ENCODE data around the gene GPR22.
A peak's percentile ranks its signal among the peaks of the same experiment; 100 is the strongest.

Gene GPR22

DNA sequence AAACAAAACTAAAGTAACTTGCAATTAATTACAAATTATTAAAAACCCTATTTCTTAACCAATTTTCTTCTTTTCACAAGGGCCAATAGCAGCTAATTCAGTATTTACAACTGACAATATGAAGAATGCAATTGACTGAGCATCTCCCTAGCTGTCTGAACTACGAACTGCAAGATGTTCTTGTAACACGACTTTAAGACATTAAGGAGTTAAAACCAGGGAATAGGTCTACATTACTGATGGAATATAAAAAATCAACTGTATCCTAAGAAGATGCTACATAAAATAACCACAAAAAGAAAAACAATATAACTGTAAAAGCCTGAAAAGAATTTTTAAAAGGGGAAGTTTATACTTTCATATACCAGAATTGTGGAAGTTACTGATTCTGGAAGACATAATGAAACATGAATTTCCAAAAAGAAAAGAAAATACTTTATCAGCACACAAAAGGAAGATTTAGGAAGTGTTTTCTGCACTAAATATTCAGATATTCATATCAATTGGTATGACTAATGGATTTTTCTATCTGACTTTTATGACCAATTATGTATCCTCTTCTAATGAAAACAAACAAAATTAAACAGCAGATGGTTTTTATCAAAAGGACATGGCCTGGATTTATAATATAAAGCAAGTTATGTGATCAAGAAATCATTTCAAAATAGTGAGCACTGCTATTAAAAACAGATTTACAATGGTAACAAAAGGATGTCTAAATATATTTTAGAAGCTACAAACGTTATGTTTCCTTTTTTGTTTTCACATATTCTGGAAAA lies 1.6 kb downstream of the GPR22 start:
- DNase-seq, result no peak
- in situ Hi-C loops (cut with HindIII; ENCODE audit: low pct_ligation_motif_present, low pct_unique_long_range_greater_than_20kb, low sequenced_read_pairs), result no loop called here

DNA sequence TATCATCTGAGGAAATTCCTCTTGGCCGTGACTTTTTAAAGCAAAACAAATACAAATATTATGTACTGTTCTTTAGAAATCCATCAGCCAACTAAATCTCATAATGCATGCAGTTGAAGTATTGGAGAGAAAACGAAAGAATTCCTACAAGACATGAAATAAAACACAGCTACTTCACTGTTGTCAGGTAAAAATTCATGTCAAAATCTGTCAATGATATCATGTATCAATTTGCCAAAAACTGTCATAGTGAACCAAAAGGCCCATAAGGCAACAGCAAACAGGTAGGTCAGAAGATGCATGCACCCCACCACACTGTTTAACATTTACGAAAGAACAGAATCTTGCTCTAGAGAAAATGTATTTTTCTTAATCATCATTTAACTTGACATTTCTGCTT lies 2.3 kb downstream of the GPR22 start:
- DNase-seq, result no peak
- in situ Hi-C loops (cut with HindIII; ENCODE audit: low pct_ligation_motif_present, low pct_unique_long_range_greater_than_20kb, low sequenced_read_pairs), result no loop called here

DNA sequence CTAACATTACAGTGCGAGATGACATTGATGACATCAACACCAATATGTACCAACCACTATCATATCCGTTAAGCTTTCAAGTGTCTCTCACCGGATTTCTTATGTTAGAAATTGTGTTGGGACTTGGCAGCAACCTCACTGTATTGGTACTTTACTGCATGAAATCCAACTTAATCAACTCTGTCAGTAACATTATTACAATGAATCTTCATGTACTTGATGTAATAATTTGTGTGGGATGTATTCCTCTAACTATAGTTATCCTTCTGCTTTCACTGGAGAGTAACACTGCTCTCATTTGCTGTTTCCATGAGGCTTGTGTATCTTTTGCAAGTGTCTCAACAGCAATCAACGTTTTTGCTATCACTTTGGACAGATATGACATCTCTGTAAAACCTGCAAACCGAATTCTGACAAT lies 4.3 kb downstream of the GPR22 start:
- DNase-seq, result no peak
- in situ Hi-C loops (cut with HindIII; ENCODE audit: low pct_ligation_motif_present, low pct_unique_long_range_greater_than_20kb, low sequenced_read_pairs), result no loop called here

DNA sequence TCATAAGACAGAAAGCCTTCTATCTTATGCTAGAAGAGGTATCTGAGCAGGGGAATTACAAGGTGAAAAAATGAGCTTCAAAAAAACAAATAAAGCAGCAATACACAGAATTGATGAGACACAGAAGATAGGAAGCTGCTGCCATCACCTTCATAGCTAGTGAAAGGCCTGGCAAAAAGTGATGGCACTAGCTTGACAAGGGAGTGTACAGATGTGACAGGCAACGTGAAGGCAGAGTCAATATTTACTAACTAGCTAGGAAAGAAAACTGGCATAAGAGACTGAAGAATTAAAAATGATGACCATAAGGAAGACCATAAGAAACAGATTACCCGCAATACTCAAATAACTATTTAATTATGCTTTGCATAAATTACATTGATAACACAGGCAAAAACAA lies 9.4 kb downstream of the GPR22 start:
- in situ Hi-C loops (cut with HindIII; ENCODE audit: low pct_ligation_motif_present, low pct_unique_long_range_greater_than_20kb, low sequenced_read_pairs), result no loop called here
- DNase-seq, result no peak

DNA sequence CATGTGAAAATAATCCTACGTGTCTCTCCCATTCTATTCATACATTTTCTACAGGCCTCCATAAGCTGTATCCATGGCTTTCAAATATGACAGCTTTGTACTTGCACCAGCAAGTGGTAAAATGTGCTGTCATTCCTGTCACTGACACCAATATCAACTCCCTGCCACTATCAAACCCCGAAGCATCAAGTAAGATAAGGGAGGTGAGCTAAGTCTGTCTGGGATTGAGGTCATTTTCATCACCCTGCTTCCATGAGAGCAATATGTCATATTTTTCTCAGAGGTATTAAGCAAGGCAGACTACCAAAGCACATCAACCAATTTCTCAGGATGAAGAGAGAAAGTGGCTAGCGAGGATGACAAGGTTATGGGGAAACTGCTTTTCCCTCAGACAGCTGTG lies 11.1 kb downstream of the GPR22 start:
- in situ Hi-C loops (cut with HindIII; ENCODE audit: low pct_ligation_motif_present, low pct_unique_long_range_greater_than_20kb, low sequenced_read_pairs), result no loop called here
- no peak for DNase-seq

DNA sequence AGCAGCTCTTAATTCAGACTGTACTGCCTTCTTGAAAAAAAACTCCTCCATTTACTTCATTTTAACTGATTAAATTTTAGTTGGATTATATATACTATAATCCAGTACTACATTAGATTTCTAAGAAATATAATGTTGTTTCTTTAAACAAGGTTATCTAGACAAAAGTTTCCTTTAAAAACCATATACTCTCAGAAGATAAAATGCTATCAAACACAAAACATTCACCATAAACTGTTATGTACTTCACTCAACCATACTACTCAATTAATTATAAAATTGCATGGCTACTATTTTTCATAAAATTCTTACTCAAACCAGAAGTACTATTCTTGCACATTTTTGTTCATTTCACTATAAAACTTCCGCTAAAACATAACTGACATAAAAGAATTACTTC lies 12.7 kb downstream of the GPR22 start:
- no peak for DNase-seq
- in situ Hi-C loops (cut with HindIII; ENCODE audit: low pct_ligation_motif_present, low pct_unique_long_range_greater_than_20kb, low sequenced_read_pairs), result no loop called here

DNA sequence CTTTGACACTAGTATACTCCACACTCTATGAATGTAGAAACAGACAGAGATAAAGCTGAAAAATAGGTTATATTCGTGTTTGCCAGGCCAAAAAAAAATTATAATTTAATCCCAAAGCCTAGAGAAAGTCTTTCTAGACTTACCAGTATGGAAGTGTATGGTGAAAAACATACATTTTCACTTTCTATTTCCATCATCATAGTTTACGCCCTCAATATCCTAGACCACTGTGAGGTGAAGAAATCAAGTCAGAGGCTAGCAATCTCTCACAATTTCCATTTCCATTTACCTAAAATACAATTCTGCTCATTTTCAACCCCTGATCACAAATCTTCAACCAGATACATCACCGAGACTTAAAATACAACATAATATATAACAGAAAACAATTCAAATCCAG lies 16.2 kb downstream of the GPR22 start:
- in situ Hi-C loops (cut with HindIII; ENCODE audit: low pct_ligation_motif_present, low pct_unique_long_range_greater_than_20kb, low sequenced_read_pairs), result no loop called here

DNA sequence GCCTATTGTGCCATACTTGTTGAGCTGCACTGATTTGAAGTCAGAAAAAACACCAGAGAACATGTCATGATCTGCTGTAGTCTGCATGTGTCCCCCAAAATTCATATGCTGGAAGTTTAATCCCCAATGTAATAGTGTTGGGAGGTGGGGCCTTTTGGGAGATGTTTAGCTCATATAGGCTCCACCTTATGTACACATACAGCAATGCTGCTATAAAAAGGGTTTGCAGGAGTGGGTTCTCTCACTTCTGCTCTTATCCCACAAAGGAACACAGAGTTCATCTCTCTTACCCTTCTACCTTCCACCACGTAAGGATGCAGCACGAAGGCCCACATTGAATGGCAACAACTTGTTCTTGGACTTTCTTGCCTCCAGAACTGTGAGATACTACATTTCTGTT lies 23.0 kb downstream of the GPR22 start:
- DNase-seq, result no peak
- in situ Hi-C loops (cut with HindIII; ENCODE audit: low pct_ligation_motif_present, low pct_unique_long_range_greater_than_20kb, low sequenced_read_pairs), result no loop called here

More for the DNA sequence above, 16.2 kb downstream of the GPR22 start:
- no peak for DNase-seq

DNA sequence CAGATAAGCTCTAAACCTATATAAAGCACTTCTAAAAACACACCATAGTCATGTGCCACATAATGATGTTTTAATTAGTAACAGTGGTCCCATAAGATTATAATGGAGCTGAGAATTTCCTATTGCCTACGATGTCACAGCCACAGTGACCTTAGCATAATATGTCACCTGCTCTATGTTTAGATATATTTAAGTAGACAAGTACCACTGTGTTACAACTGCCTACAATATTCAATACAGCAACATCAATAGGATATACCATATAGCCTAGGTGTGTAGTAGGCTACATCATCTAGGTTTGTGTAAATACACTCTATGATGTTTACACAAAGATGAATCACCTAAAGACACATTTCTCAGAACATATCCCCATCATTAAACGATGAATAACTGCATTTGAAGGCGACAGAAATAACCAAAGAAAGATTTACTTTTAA lies 24.5 kb downstream of the GPR22 start:
- in situ Hi-C loops (cut with HindIII; ENCODE audit: low pct_ligation_motif_present, low pct_unique_long_range_greater_than_20kb, low sequenced_read_pairs), result no loop called here
- DNase-seq, result no peak

DNA sequence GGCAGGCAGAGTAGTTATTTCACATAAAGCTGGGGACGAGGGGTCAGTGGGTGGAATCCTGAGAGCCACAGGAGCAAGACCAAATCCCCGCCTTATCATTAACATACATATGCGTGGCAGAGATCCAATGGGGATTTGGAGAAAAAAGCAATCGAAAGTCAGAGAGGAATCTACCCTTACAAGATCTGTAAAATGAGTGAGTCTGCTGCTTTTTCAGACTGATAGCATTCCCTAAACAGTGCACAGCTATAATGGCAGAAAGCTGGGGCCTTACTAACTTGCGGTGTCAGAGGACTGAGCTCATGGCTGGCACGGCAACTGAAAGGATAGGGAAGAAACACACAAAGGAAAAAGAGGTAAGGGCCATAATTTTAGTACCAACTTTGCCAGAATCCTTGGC lies 25.0 kb downstream of the GPR22 start:
- no peak for DNase-seq
- in situ Hi-C loops (cut with HindIII; ENCODE audit: low pct_ligation_motif_present, low pct_unique_long_range_greater_than_20kb, low sequenced_read_pairs), result no loop called here

DNA sequence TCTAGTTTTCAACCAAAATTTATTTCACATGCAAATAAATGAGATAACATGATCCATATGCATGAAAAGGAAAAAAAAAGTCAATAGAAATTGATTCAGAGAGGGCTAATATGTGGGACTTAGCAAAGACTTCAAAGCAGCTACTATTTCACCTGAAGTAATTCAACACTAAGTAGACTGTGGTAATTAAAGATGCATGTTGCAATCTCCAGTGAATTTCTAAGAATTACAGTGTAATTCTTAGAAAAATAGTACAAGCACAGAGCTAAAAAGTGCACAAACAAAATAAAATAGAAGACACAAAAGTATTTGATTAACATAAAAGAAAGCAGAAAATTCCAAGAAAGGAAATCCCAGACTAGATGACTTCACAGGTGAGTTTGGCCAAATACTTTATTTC lies 25.7 kb downstream of the GPR22 start:
- in situ Hi-C loops (cut with HindIII; ENCODE audit: low pct_ligation_motif_present, low pct_unique_long_range_greater_than_20kb, low sequenced_read_pairs), result no loop called here
- DNase-seq, result no peak

DNA sequence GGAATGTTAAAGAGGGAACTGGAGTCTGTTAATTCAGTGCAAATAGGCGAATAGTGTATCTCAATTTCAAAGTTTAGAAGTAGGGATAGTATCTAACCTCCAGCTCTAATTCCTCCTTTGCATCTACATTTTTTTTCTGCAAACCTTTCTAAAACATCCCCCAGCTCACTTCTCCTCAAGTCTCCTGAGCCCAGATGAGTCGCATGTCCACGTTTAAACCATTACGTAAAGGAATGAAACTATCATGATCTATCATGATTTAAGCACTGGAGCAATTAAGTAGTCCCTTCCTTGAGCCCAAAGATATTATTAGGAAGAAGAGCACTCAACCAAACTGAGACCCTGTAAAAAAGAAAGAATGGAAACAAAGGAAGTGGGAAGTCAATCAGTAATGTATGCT lies 29.9 kb downstream of the GPR22 start:
- in situ Hi-C loops (cut with HindIII; ENCODE audit: low pct_ligation_motif_present, low pct_unique_long_range_greater_than_20kb, low sequenced_read_pairs), result no loop called here
- DNase-seq, result no peak

DNA sequence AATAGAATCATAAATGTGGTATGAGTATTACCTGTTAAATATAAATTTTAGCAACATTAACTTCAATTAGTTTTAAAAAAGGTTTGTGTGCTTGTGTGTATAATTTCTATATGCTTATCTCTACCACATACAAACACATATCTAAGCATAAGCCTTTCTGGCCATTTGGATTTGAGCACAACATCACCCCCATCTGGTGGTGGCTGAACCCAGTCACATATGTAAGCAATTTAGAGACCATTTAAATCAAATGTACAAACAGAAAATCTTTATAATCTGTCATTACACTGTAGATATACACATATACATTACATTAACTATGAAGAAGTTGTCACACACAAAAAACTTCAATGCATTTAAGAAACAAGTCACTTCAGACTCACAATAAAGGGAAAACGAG lies 31.7 kb downstream of the GPR22 start:
- DNase-seq, result peak; percentile 67
- in situ Hi-C loops (cut with HindIII; ENCODE audit: low pct_ligation_motif_present, low pct_unique_long_range_greater_than_20kb, low sequenced_read_pairs), result no loop called here

DNA sequence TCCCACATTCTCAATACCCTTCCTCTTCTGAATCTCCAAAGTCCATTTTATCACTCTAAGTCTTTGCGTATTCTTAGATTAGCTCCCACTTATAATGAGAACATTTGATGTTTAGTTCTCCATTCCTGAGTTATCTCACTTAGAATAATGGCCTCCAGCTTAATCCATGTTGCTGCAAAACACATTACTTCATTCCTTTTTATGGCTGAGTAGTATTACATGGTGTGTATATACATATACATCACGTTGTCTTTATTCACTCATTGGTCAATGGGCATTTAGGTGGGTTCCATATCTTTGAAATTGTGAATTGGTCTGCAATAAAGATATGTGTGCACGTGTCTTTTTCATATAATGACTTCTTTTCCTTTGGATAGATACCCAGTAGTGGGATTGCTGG lies 32.3 kb downstream of the GPR22 start:
- no peak for DNase-seq
- in situ Hi-C loops (cut with HindIII; ENCODE audit: low pct_ligation_motif_present, low pct_unique_long_range_greater_than_20kb, low sequenced_read_pairs), result no loop called here

DNA sequence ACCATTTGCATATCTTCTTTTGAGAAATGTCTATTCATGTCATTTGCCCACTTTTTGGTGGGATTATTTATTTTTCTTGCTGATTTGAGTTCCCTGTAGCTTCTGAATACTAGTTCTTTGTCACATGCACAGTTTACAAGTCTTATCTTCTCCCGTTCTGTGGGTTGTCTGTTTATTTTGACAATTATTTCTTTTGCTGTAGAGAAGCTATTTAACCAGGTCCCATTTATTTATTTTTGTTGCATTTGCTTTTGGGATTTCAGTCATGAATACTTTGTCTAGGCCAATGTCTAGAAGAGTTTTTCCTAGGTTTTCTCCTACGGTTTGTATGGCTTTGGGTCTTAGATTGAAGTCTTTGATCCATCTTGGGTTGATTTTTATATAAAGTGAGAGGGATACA lies 32.9 kb downstream of the GPR22 start:
- no peak for DNase-seq
- in situ Hi-C loops (cut with HindIII; ENCODE audit: low pct_ligation_motif_present, low pct_unique_long_range_greater_than_20kb, low sequenced_read_pairs), result no loop called here

DNA sequence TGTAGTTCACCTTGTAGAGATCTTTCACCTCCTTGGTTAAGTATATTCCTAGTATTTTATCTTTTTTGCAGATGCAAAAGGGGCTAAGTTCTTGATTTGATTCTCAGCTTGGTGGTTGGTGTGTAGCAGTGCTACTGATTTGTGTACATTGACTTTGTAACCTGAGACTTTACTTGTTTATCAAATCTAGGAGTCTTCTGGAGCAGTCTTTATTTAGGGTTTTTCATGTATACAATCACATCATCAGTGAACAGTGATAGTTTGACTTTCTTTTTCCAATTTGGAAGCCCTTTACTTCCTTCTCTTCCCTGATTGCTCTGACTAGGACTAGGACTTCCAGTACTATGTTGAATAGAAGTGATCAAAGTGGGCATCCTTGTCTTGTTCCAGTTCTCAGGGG lies 33.8 kb downstream of the GPR22 start:
- no peak for DNase-seq
- in situ Hi-C loops (cut with HindIII; ENCODE audit: low pct_ligation_motif_present, low pct_unique_long_range_greater_than_20kb, low sequenced_read_pairs), result no loop called here

DNA sequence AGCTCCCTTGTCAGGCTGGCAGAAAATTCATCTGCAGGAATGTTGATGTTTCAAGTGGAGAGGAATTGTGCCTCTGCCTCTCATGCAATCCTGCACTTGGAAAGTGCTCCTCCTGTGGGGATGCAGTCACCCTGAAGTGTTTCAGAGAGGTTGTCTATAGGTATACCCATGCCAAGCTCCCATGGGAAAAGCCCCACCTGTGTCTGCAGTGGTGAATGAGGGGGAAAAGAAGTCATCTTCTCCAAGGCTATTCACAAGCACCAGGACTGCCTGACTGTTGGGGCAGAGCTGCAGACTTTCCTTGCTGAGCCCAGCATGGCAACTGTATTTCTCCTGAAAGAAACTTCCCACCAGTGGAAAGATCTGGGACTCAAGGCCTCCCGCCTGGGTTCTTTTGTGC lies 35.5 kb downstream of the GPR22 start:
- in situ Hi-C loops (cut with HindIII; ENCODE audit: low pct_ligation_motif_present, low pct_unique_long_range_greater_than_20kb, low sequenced_read_pairs), result no loop called here
- DNase-seq, result no peak

DNA sequence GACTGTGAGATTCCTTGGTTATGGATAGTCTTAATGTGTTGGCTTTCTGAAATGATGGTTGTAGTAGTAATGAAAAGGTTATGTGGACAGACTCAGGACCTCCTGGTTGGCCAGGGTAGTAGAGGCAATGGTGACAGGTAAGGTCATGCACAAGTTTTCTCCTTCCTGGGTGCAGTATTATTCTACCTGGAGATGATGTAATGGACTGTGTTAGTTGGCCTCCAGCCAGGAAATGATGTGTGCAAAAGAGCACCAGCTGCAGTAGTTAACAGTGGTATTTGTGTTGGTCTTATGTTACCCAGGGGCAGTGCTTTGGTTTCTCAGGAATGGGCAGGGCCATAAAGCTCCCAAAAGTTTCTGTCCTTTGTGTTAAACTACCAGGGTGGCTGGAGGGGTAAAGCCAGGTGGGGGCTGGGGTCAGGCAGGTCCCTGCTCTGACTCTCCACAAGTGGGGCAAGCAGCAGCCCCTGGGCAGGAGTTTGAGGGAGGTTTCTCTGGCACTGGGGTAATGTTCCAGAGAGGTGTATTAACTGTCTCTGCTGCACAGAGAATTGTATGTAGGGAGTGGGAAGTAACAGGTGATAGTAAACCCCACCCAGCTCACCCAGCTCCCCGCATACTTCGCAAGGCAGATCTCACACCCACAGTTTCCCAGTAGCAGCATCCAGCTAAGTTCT lies 36.3 kb downstream of the GPR22 start:
- no peak for DNase-seq
- in situ Hi-C loops (cut with HindIII; ENCODE audit: low pct_ligation_motif_present, low pct_unique_long_range_greater_than_20kb, low sequenced_read_pairs), result no loop called here

DNA sequence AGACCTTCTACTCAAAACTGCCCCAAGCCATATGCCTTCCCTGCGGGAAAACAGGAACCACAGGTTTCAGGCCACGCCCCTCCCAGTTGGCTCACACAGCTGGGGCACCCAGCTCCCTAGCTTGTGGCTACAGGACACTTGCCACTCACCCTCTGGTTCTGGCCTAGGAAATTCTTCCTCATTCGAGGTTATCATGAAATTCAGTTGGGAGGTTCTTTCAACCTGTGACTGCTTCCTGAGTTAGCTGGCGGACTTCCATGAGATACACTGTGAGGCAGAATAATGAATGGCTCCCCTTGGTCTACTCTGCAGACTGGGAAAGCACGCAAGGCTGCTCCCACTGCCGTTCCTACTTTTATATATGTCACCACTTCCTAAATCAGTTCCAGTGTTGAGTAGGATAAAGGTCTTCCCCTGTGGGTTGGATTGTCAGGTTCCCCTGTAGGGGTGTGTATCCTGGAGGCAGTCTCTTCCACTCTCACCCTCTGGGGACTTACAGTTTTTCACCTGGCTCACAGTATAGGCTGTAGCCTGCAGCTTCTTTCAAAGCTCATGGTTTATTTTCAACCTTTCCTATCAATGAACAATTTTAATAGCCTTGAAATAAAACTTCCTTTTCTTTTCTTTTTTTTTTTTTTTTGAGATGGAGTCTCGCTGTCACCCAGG lies 37.0 kb downstream of the GPR22 start:
- in situ Hi-C loops (cut with HindIII; ENCODE audit: low pct_ligation_motif_present, low pct_unique_long_range_greater_than_20kb, low sequenced_read_pairs), result no loop called here
- DNase-seq, result no peak

All from ACHN (cell line).